ENCODE results near the gene PDCD2L. TPM values are rescaled to one million over a fixed set of nuclear protein-coding genes. Genes with fewer than 3 reads are reported as not detected.

PDCD2L gene
- polyA plus RNA-seq, 1 of the 3 experiments (the other 2 are of a cell fraction) = 20.8 TPM

DNA sequence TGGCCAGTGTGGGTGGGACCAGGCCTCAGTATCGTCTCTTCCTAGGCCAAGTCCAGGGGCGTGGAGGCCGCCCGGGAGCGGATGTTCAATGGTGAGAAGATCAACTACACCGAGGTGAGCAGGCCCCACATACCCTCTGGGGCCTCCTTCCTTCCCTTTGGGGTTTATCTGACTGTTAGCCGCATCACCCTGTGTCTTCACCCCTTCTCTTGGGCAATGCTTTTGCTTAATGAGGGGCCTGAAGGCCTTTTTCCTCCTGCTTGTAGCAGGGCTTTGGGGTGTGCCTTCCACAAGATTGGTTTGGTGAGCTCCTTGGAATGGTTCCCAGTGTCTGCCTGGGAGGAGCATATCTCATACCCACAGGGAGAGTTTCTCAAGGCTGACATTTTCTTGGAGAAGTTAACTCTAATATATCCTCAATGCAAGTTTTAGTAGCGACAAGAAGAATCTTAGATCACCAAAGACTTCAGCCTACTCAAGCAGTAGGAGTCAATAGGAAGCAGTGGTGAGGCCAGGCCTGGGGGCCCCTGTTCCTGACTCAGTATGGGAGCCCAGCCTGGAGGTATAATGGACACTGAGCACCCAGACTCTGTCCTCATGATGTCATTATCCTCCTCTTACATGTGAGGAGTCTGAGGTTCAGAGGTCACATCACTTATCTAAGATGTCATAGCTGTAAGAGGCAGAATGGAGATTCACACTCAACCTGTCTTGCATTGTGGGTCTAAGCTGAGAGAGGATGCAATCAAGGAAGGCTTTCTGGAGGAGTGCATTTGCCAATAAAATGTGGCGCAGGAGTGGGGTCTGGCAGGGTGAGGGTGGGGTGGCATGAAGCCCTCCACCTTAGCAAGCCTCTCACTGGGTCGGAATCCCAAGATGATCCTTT, 37.2 kb upstream of the PDCD2L start:
- 0 out of 2 replicates have a peak, but pooled peaks cover 3% of the 10 kb centered on the region for H4K20me1 ChIP-seq (ENCODE audit: insufficient read depth)
- POLR2A ChIA-PET = no interaction called here

DNA sequence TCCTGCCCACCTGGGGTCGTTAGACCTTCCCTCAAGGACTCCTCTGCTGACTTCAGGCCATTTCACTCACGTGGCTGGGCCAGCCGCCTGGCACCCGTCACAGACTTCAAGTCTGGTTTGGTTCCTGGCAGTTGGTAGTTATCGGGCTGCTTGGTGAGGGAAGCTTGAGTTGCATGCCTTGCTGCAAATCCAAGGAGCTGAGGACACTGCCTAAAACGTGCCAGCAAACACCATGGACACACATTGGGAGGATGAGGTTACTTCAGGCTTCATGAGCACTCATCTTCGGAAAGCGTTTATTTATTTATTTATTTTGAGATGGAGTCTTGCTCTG, 36.6 kb upstream of the PDCD2L start:
- peaks cover 14 to 22% of the 10 kb centered on the region in 2 experiments for H3K36me3 ChIP-seq (replicated peaks in 1 of 2; ENCODE audit: control insufficient read depth in 1 of 2, insufficient read depth in 2 of 2, low read length in 1 of 2)
- ChIA-PET CTCF (interaction anchor here (1.3 kb wide), 1 partner anchor 9 kb away, joined by 4 read pairs; no protein-coding TSS in a partner anchor), POLR2A (interaction anchor here (1.1 kb wide), 1 partner anchor 8 kb away, joined by 4 read pairs; no protein-coding TSS in a partner anchor)
- no peak overlapping the region for H2AFZ ChIP-seq (ENCODE audit: low read depth)
- H3F3A ChIP-seq (replicated peaks; ENCODE audit: insufficient read depth) = no peaks in the 10 kb centered on the region
- TF ChIP-seq YY1 (IDR thresholded peaks at IDR 0.05; ENCODE audit: low read depth) = no peak
- TF ChIP-seq, protein P1, sequence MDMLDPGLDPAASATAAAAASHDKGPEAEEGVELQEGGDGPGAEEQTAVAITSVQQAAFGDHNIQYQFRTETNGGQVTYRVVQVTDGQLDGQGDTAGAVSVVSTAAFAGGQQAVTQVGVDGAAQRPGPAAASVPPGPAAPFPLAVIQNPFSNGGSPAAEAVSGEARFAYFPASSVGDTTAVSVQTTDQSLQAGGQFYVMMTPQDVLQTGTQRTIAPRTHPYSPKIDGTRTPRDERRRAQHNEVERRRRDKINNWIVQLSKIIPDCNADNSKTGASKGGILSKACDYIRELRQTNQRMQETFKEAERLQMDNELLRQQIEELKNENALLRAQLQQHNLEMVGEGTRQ (IDR thresholded peaks at IDR 0.05; ENCODE audit: borderline replicate concordance, low read depth, low read length) = no peak
- TF ChIP-seq, protein P2, sequence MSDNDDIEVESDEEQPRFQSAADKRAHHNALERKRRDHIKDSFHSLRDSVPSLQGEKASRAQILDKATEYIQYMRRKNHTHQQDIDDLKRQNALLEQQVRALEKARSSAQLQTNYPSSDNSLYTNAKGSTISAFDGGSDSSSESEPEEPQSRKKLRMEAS (IDR thresholded peaks at IDR 0.05; ENCODE audit: low read depth) = no peak
- TF ChIP-seq, protein P3, sequence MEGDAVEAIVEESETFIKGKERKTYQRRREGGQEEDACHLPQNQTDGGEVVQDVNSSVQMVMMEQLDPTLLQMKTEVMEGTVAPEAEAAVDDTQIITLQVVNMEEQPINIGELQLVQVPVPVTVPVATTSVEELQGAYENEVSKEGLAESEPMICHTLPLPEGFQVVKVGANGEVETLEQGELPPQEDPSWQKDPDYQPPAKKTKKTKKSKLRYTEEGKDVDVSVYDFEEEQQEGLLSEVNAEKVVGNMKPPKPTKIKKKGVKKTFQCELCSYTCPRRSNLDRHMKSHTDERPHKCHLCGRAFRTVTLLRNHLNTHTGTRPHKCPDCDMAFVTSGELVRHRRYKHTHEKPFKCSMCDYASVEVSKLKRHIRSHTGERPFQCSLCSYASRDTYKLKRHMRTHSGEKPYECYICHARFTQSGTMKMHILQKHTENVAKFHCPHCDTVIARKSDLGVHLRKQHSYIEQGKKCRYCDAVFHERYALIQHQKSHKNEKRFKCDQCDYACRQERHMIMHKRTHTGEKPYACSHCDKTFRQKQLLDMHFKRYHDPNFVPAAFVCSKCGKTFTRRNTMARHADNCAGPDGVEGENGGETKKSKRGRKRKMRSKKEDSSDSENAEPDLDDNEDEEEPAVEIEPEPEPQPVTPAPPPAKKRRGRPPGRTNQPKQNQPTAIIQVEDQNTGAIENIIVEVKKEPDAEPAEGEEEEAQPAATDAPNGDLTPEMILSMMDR (IDR thresholded peaks at IDR 0.05) = no peak
- TF ChIP-seq NRF1 (IDR thresholded peaks at IDR 0.05; ENCODE audit: low read depth, low read length) = no peak
- no peaks in the 10 kb centered on the region for H3K27me3 ChIP-seq (ENCODE audit: insufficient read depth)
- WGBS (ENCODE audit: low lambda C conversion rate) = 94% methylated on average over 8 of the region's 8 CpGs
- peaks cover 32% of the 10 kb centered on the region; the same call in 1 of the 2 replicates for H3K79me2 ChIP-seq (ENCODE audit: insufficient read depth)
- H3K4me1 ChIP-seq (ENCODE audit: control insufficient read depth in 1 of 2, insufficient read depth in 2 of 2, low read depth in 1 of 2, low read length in 1 of 2) = peaks cover 10 to 11% of the 10 kb centered on the region in 2 experiments; a peak in 2 of 4 replicates
- H3K27ac ChIP-seq (ENCODE audit: low read depth in 2 of 2, low read length in 1 of 2) = no peak overlapping the region
- DNase-seq = no peak
- 0 out of 2 replicates have a peak, but pooled peaks cover 3% of the 10 kb centered on the region for H4K20me1 ChIP-seq (ENCODE audit: insufficient read depth)
- no peaks in the 10 kb centered on the region for H3K9me3 ChIP-seq
- H3K9me2 ChIP-seq = no peaks in the 10 kb centered on the region
- H3K4me3 ChIP-seq (ENCODE audit: low read depth in 2 of 2, low read length in 1 of 2) = no peak overlapping the region
- H3K9ac ChIP-seq = no peak overlapping the region
- H3K4me2 ChIP-seq = no peak overlapping the region; the same call in 1 of the 2 replicates

More for the DNA sequence above, 37.2 kb upstream of the PDCD2L start:
- Histone ChIP-seq H3K79me2 (ENCODE audit: insufficient read depth) (peaks cover 29% of the 10 kb centered on the region; the same call in 1 of the 2 replicates), H3K27ac (ENCODE audit: low read depth in 2 of 2, low read length in 1 of 2) (no peak overlapping the region), H3K9me3 (no peaks in the 10 kb centered on the region), H3K36me3 (replicated peaks in 1 of 2; ENCODE audit: control insufficient read depth in 1 of 2, insufficient read depth in 2 of 2, low read length in 1 of 2) (peaks cover 14 to 22% of the 10 kb centered on the region in 2 experiments), H3K9ac (no peak overlapping the region), H3K4me2 (peak overlapping the region; percentile 98), H2AFZ (ENCODE audit: low read depth) (no peak overlapping the region), H3K4me3 (ENCODE audit: low read depth in 2 of 2, low read length in 1 of 2) (peak overlapping the region in 1 of 2 experiments; percentile 98; a peak in 1 of 4 replicates), H3K27me3 (ENCODE audit: insufficient read depth) (no peaks in the 10 kb centered on the region), H3K9me2 (no peaks in the 10 kb centered on the region), H3K4me1 (ENCODE audit: control insufficient read depth in 1 of 2, insufficient read depth in 2 of 2, low read depth in 1 of 2, low read length in 1 of 2) (peaks cover 10 to 11% of the 10 kb centered on the region in 2 experiments; a peak in 2 of 4 replicates), H3F3A (replicated peaks; ENCODE audit: insufficient read depth) (no peaks in the 10 kb centered on the region)
- DNase-seq = no peak
- CTCF ChIA-PET = interaction anchor here (0.5 kb wide), 1 partner anchor 322 kb away, joined by 3 read pairs; no protein-coding TSS in a partner anchor
- 91% methylated on average over 7 of the region's 10 CpGs for WGBS (ENCODE audit: low lambda C conversion rate)
- no peak for TF ChIP-seq RAD21 (IDR thresholded peaks at IDR 0.05; ENCODE audit: low read length)
- TF ChIP-seq RFX5 (IDR thresholded peaks at IDR 0.05; ENCODE audit: low read length) = no peak
- no peak for TF ChIP-seq MXI1 (IDR thresholded peaks at IDR 0.05; ENCODE audit: low read depth, low read length)
- TF ChIP-seq GATA2 (CRISPR knock-in tag; IDR thresholded peaks at IDR 0.05) = no peak
- no peak for TF ChIP-seq TCF12 (IDR thresholded peaks at IDR 0.05)
- no peak for TF ChIP-seq NRF1 (IDR thresholded peaks at IDR 0.05; ENCODE audit: low read depth, low read length)
- no peak for TF ChIP-seq FOSL2 (IDR thresholded peaks at IDR 0.05; ENCODE audit: borderline replicate concordance, low read depth)
- TF ChIP-seq FOXM1 (IDR thresholded peaks at IDR 0.05; ENCODE audit: low read depth) = no peak

Measured in SK-N-SH (cell line).